Stimulated activated CD4-positive, alpha-beta T cell treated with anti-CD3 and anti-CD28 coated beads, Interleukin-15, amount 100 ng/mL, for 1 hour (primary cell): Measurements from ENCODE around the gene PPFIBP1.
"Not testable (repeated sequence)": the region's sequence is repeated elsewhere in the genome, so short reads cannot be mapped to it uniquely, and the experiment has no call there.

Source experiments
- DNase-seq, 2 donors: peaks; one replicate each; pipeline ENCODE4 v3.0.0-alpha.2; 2020; ENCODE audit warnings: low read depth in 1 of 2, low spot score in 1 of 2

The PPFIBP1 gene

GRCh38 chr12:27564612-27565213 is 40.7 kb downstream of the PPFIBP1 start:
- no peak for DNase-seq

- no peak for DNase-seq
Observed at GRCh38 chr12:27566159-27566558, 42.2 kb downstream of the PPFIBP1 start.

GRCh38 chr12:27566626-27567025 is 42.6 kb downstream of the PPFIBP1 start:
- no peak for DNase-seq

GRCh38 chr12:27571463-27571862 is 47.5 kb downstream of the PPFIBP1 start:
- no peak for DNase-seq

GRCh38 chr12:27572486-27573255 is 48.7 kb downstream of the PPFIBP1 start:
- no peak for DNase-seq

- no peak for DNase-seq
Observed at GRCh38 chr12:27573972-27574371, 50.0 kb downstream of the PPFIBP1 start.

- no peak for DNase-seq
Observed at GRCh38 chr12:27575090-27575761, 51.2 kb downstream of the PPFIBP1 start.

GRCh38 chr12:27575762-27576118 is 51.7 kb downstream of the PPFIBP1 start:
- no peak for DNase-seq

- DNase-seq: no peak
Observed at GRCh38 chr12:27576667-27577347, 52.8 kb downstream of the PPFIBP1 start.

GRCh38 chr12:27577688-27578087 is 53.7 kb downstream of the PPFIBP1 start:
- no peak for DNase-seq

- no peak for DNase-seq
Observed at GRCh38 chr12:27578689-27579372, 54.8 kb downstream of the PPFIBP1 start.

- no peak for DNase-seq
Observed at GRCh38 chr12:27580561-27581330, 56.7 kb downstream of the PPFIBP1 start.

GRCh38 chr12:27581331-27581671 is 57.3 kb downstream of the PPFIBP1 start:
- DNase-seq: not testable (repeated sequence)

GRCh38 chr12:27581833-27582232 is 57.8 kb downstream of the PPFIBP1 start:
- DNase-seq: not testable (repeated sequence)

GRCh38 chr12:27582445-27582844 is 58.4 kb downstream of the PPFIBP1 start:
- DNase-seq: not testable (repeated sequence)

GRCh38 chr12:27583057-27583797 is 59.2 kb downstream of the PPFIBP1 start:
- no peak for DNase-seq

GRCh38 chr12:27583981-27584380 is 60.0 kb downstream of the PPFIBP1 start:
- no peak for DNase-seq

- DNase-seq: no peak
Observed at GRCh38 chr12:27585739-27586265, 61.8 kb downstream of the PPFIBP1 start.

- not testable (repeated sequence) for DNase-seq
Observed at GRCh38 chr12:27588075-27588730, 64.2 kb downstream of the PPFIBP1 start.
